Heart left ventricle (tissue), 16 donors: ENCODE measurements around the gene XAB2. TPM values are rescaled to one million over a fixed set of nuclear protein-coding genes. Genes with fewer than 3 reads are reported as not detected.

Experiments used
- ATAC-seq, 4 donors: fragments of 200-7000 bp; cut with Tn5 transposase; one replicate each; pipeline ENCODE4 v1.9.1; 2020 to 2022; ENCODE audit warnings: moderate library complexity in 4 of 4, mild to moderate bottlenecking in 3 of 4, moderate number of reproducible peaks in 1 of 4
- DNase-seq, 5 donors: peaks; one replicate each; pipeline ENCODE4 v3.0.0-alpha.2; 2020
- H3K27ac ChIP-seq, 12 donors: fragments of 200-600 bp; sonication (generic) in 4 of 12; one replicate each; pipeline versions ENCODE4 v1.5.0 to v1.8.0; 2016 to 2022; ENCODE audit warnings: mild to moderate bottlenecking in 2 of 12
- H3K27me3 ChIP-seq, 9 donors: fragments of 200-600 bp; sonication (generic) in 2 of 9; one replicate each; pipeline versions ENCODE4 v1.5.1 to v1.8.0; 2016 to 2022; ENCODE audit warnings: mild to moderate bottlenecking in 3 of 9
- H3K36me3 ChIP-seq, 9 donors: fragments of 200-600 bp; sonication (generic) in 2 of 9; one replicate each; pipeline versions ENCODE4 v1.5.0 to v1.8.0; 2018 to 2022; ENCODE audit warnings: mild to moderate bottlenecking in 2 of 9
- H3K4me1 ChIP-seq, 12 donors: fragments of 200-600 bp; sonication (generic) in 4 of 12; one replicate each; pipeline versions ENCODE4 v1.5.0 to v1.8.0; 2016 to 2022; ENCODE audit warnings: mild to moderate bottlenecking in 3 of 12
- H3K4me3 ChIP-seq, 12 donors: fragments of 200-600 bp; sonication (generic) in 4 of 12; one replicate each; pipeline versions ENCODE4 v1.5.0 to v1.8.0; 2017 to 2022; ENCODE audit warnings: mild to moderate bottlenecking in 9 of 12, moderate library complexity in 4 of 12
- H3K9me3 ChIP-seq, 12 donors: fragments of 200-600 bp; sonication (generic) in 4 of 12; one replicate each; pipeline versions ENCODE4 v1.5.0 to v1.8.0; 2016 to 2022; ENCODE audit warnings: mild to moderate bottlenecking in 1 of 12
- POLR2A ChIP-seq, 2 donors: fragments of 450-650 bp; IDR thresholded peaks; one replicate each; pipeline ENCODE4 v1.6.1; 2017; ENCODE audit warnings: antibody characterized with exemption in 2 of 2, mild to moderate bottlenecking in 2 of 2, moderate library complexity in 2 of 2
- WGBS, 4 donors: extraction: QIAGEN DNeasy Blood & Tissue Kit in 2 of 4; methylation state at CpG; one replicate each; pipeline versions ENCODE4 v1.1.5 to v1.1.7; 2013 to 2018; 5-methylcytosine and 5-hydroxymethylcytosine counted together
- intact Hi-C, 10 donors: fragments of 100-400 bp; cut with DNase I; formaldehyde crosslinking; loops; one replicate each; pipeline versions ENCODE4 v1.11.1 to v1.14.2; 2022
- polyA plus RNA-seq, 2 donors: library from polyadenylated mRNA; stranded (reverse); fragments of 200-250 nt; gene quantifications; one replicate each; pipeline ENCODE4 v1.2.3, GENCODE V29; 2013
- total RNA-seq, 9 donors: library from RNA; depleted of rRNA in 2 of 9; stranded (reverse); fragments of >200 nt in 2 of 9; fragmentation: NEBNext Ultra II Directional in 3 of 9; extraction: Animal tissue kit (Norgen Biotek cat#: 25700) in 3 of 9; gene quantifications; one replicate each; pipeline versions ENCODE4 v1.1.0 to v1.2.4, GENCODE V29; 2016 to 2023
- TF ChIP-seq, protein P1 (sequence below), 12 donors: fragments of 200-600 bp; sonication (generic) in 4 of 12; IDR thresholded peaks; one replicate each; pipeline versions ENCODE4 v1.5.0 to v1.8.0; 2018 to 2022; ENCODE audit warnings: antibody characterized with exemption in 12 of 12, mild to moderate bottlenecking in 5 of 12
- donor health status: ischemic (EF 13 %, LVEDD 7.1; RV severe dilation, severe dysfunction).
- donor health status: healthy with polysubstance abuse.
- donor health status: DM: no; HTN: yes; CAD: no.
- donor health status: DM: no; HTN: no; CAD: no.
- donor health status: ischemic (EF 25% LVEDD 6.9; RV normal size, moderate dysfunction).
- donor health status: ischemic (EF 25% LVEDD 5.7; RV mildly dilated, moderate dysfunction).
- donor health status: healthy.
- donor health status: DM: yes; HTN: yes; CAD: no.
- donor health status: ischemic (EF 35%, LVEDD 5.7; RV mildly dilated, moderate dysfunction).
- donor health status: nonischemic (EF 11% LVEDD 7.7; RV severe dilation, severe dysfunction).
- donor health status: DM: yes; HTN: yes; CAD: no.
- donor health status: PGD.
- donor health status: ischemic (EF 29% LVEDD 5.4; RV normal size, mild dysfunction).
- donor health status: nonischemic (EF 23%, LVEDD 6.1; RV moderate dilation, normal function).

The XAB2 gene
- total and polyA plus RNA-seq, 11 donors, result 16.3 to 36.2 (median 23.6) TPM

DNA sequence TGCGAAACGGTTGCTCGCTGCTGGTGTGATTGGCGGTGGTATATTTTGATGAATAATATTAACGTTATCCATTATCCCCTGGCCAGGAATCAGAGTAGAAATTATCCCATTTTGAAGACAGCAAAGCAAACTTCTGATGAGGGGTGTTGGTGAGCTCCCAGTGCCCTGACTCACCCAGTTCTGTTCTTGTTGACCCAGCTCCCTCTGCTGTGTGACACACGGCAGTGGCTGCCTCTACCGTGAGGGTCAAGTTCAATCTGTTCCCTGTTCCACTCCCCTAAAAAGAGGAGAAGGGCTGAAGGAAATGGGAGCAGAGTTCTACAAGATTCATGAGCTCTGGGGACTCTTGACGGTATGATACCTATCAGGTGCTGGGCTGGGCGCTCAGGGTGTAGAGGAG, 31.7 kb downstream of the XAB2 start:
- ATAC-seq (no peak), DNase-seq (no peak)
- no peaks in the 10 kb centered on the region for H3K36me3 ChIP-seq
- H3K4me1 ChIP-seq, result peaks cover 0 to 12% (median 0%) of the 10 kb centered on the region in 12 donors
- peaks cover 10 to 68% (median 30%) of the 10 kb centered on the region in 9 donors for H3K27me3 ChIP-seq
- no peak for TF ChIP-seq POLR2A (IDR thresholded peaks at IDR 0.05)
- TF ChIP-seq, protein P1, sequence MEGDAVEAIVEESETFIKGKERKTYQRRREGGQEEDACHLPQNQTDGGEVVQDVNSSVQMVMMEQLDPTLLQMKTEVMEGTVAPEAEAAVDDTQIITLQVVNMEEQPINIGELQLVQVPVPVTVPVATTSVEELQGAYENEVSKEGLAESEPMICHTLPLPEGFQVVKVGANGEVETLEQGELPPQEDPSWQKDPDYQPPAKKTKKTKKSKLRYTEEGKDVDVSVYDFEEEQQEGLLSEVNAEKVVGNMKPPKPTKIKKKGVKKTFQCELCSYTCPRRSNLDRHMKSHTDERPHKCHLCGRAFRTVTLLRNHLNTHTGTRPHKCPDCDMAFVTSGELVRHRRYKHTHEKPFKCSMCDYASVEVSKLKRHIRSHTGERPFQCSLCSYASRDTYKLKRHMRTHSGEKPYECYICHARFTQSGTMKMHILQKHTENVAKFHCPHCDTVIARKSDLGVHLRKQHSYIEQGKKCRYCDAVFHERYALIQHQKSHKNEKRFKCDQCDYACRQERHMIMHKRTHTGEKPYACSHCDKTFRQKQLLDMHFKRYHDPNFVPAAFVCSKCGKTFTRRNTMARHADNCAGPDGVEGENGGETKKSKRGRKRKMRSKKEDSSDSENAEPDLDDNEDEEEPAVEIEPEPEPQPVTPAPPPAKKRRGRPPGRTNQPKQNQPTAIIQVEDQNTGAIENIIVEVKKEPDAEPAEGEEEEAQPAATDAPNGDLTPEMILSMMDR (IDR thresholded peaks at IDR 0.05), result no peak
- intact Hi-C loops, result no loop called here
- H3K27ac ChIP-seq, result no peak overlapping the region
- H3K4me3 ChIP-seq, result no peak overlapping the region
- 65 to 74% (median 69%) methylated on average over 9 of the region's 9 CpGs for WGBS, 4 donors
- H3K9me3 ChIP-seq, result no peaks in the 10 kb centered on the region

DNA sequence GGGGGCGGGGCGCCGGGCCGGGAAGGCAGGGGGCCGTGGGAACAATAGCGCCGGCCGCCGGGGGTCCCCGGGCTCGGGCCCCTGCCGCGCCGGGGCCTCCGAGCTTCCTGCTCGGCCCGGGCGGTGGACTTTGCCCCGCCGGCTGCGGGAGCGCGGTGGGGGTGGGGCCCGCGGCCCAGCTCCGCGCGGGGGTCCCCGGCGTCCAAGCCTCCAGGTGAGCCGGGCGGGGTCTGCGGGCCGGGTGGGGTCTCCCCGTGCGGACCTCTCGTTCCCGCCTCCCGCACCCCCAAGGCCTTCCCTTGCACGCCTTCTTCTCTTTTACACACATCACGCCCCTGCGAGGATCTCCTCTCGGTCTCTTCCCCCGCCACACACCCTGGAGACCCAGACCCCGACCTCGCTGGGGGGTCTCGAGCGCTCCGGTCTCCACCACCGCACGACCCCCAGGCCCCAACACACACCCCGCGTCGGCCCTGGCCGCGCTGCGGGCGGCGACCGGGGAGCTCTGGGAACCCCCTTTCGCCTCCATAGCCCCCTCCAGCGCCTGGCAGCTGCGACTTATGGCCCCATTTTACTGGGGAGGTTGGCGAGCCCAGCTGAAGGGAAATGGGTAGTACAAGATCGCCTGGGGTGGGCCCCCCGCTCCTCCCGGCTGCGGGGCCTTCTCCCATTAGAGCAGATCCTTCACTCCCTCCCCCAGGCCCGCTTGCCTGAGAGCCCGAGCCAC, 33.0 kb downstream of the XAB2 start:
- Histone ChIP-seq H3K4me3 (peak overlapping the region in 7 of 12 donors; percentile 12 to 53 (median 29)), H3K27ac (no peak overlapping the region), H3K36me3 (no peaks in the 10 kb centered on the region), H3K27me3 (peaks cover 10 to 67% (median 30%) of the 10 kb centered on the region in 9 donors), H3K9me3 (no peaks in the 10 kb centered on the region), H3K4me1 (peaks cover 0 to 12% (median 0%) of the 10 kb centered on the region in 12 donors)
- TF ChIP-seq POLR2A (IDR thresholded peaks at IDR 0.05), result no peak
- TF ChIP-seq, protein P1 (IDR thresholded peaks at IDR 0.05), result no peak
- WGBS, 4 donors, result 2 to 6% (median 3%) methylated on average over 32 to 70 of the region's 70 CpGs
- intact Hi-C loops, result no loop called here
- no peak for ATAC-seq
- no peak for DNase-seq

DNA sequence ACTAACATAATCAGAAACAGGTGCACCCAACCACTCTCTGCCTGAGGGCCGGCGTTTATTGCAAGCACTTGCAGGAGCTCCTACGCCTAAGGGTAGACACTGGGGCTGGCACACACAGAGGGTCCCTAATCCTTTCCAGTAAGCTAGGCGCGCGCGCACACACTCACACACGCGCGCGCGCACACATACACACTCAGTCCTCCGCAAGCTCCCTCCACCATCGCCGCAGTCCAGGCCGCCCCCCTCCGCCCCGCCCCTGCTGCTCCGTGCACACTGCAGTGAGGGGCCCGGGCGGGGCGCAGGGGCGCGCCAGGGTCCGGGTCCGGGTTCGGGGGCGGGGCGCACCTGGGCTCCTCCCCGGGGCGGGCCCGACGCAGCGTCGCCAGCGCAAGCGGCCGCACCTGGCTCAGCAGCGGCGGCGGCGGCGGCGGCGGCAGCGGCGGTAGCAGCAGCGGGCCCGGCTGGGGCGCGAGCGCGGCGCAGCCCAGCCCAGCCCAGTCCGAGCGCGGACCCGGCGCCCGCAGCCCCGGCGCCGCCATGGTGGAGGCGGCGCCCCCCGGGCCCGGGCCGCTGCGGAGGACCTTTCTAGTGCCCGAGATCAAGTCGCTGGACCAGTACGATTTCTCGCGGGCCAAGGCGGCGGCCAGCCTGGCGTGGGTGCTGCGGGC, 33.7 kb downstream of the XAB2 start, which contains the start of gene CAMSAP3:
CAMSAP3 (plus strand) TSS at position 398 of the 668 bp plus-strand sequence; CDS start at position 538, 140 bp downstream.
- intact Hi-C loops, result no loop called here
- peak within 1 kb of the TSS in 10 of 12 donors; percentile 19 to 53 (median 36) for H3K4me3 ChIP-seq
- ATAC-seq (peak in 2 of 4 donors; percentile 46 to 55), DNase-seq (no peak)
- H3K27me3 ChIP-seq, result peaks cover 10 to 73% (median 33%) of the 10 kb centered on the region in 9 donors
- 0 to 3% (median 1%) methylated on average over 8 to 78 of the region's 78 CpGs for WGBS, 4 donors
- H3K36me3 ChIP-seq, result no peaks in the 10 kb centered on the region
- TF ChIP-seq, protein P1 (IDR thresholded peaks at IDR 0.05), result no peak
- no peak for TF ChIP-seq POLR2A (IDR thresholded peaks at IDR 0.05)
- peaks cover 0 to 12% (median 0%) of the 10 kb centered on the region in 12 donors for H3K4me1 ChIP-seq
- no peaks in the 10 kb centered on the region for H3K9me3 ChIP-seq
- no peak within 1 kb of the TSS for H3K27ac ChIP-seq

DNA sequence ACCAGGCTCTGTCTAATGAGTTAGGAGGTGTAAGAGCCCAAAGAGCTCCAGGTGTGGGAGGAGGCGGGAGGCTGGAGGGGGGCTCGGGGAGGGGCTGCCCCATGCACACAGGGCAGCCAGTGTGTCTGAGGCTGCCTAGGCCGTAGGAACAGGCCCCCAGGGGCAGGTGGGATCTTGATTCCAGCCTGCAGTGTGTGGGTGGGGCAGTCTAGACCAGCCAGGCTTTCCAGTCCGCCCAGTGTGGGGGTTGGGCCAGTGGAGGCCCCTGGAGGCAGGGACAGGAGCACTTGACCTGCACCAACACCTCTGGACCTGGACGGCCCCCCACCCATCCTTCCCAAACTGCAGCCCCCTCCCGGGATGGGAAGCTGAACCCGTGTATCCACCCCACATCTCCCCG, 39.1 kb downstream of the XAB2 start:
- ATAC-seq (no peak), DNase-seq (no peak)
- no peak overlapping the region for H3K27ac ChIP-seq
- H3K27me3 ChIP-seq, result peaks cover 0 to 59% (median 24%) of the 10 kb centered on the region in 9 donors
- no peak overlapping the region for H3K4me3 ChIP-seq
- no peaks in the 10 kb centered on the region for H3K9me3 ChIP-seq
- WGBS, 4 donors, result 57 to 72% (median 61%) methylated on average over 4 to 8 of the region's 8 CpGs
- H3K36me3 ChIP-seq, result no peaks in the 10 kb centered on the region
- intact Hi-C loops, result no loop called here
- no peaks in the 10 kb centered on the region for H3K4me1 ChIP-seq
- TF ChIP-seq, protein P1 (IDR thresholded peaks at IDR 0.05), result no peak
- TF ChIP-seq POLR2A (IDR thresholded peaks at IDR 0.05), result no peak
